HG03039 (cell line): Measurements from ENCODE around the gene NXPE2.

Experiments used
- ATAC-seq: cut with Tn5 transposase; IDR thresholded peaks from one replicate; pipeline ENCODE4 v1.9.1; 2021; ENCODE audit warnings: mild to moderate bottlenecking, moderate library complexity; ENCODE audit not compliant: unreplicated experiment

Gene NXPE2

GRCh38 chr11:114738954-114739353 is 60.6 kb downstream of the NXPE2 start:
- no peak for ATAC-seq

GRCh38 chr11:114745150-114745671 is 66.9 kb downstream of the NXPE2 start:
- no peak for ATAC-seq

- ATAC-seq, result no peak
These were observed 67.7 kb downstream of the NXPE2 start for GRCh38 chr11:114746013-114746412.
